Naive thymus-derived CD4-positive, alpha-beta T cell (primary cell): Measurements from ENCODE around the gene IL31. TPM values are rescaled to one million over a fixed set of nuclear protein-coding genes. Genes with fewer than 3 reads are reported as not detected.

Experiments used
- ATAC-seq: fragments of 150-1000 bp; cut with Tn5 transposase; 2 replicates; pipeline ENCODE4 v1.10.0; 2021; ENCODE audit warnings: mild to moderate bottlenecking, moderate library complexity
- CTCF ChIA-PET: fragments of 350-600 bp; sonication (Branson Sonifier 250); formaldehyde crosslinking; loops from one replicate; lab custom pipeline; 2021; ENCODE audit warnings: antibody characterized with exemption; lab: Charles Lee
- POLR2A ChIA-PET: fragments of 350-600 bp; sonication (Branson Sonifier 250); formaldehyde crosslinking; loops from one replicate; lab custom pipeline; 2021; ENCODE audit warnings: antibody characterized with exemption, inconsistent platforms; lab: Charles Lee
- DNase-seq, 9 donors: peaks; one replicate each; pipeline versions ENCODE4 v3.0.0 to v3.0.0-alpha.2; 2020 to 2022; ENCODE audit warnings: mixed read lengths in 1 of 9
- H3K27ac ChIP-seq: one replicate; pipeline ENCODE4 v1.7.0; 2013; ENCODE audit warnings: mild to moderate bottlenecking, low read depth, low read length, moderate library complexity
- H3K27me3 ChIP-seq, 2 donors: one replicate each; pipeline ENCODE4 v1.7.0; 2013; ENCODE audit warnings: low read length in 2 of 2, mild to moderate bottlenecking in 2 of 2, moderate library complexity in 2 of 2; ENCODE audit not compliant: control insufficient read depth in 2 of 2, insufficient read depth in 2 of 2
- H3K36me3 ChIP-seq, 3 experiments: 1 replicate in 2 of 3; 2 replicates in 1 of 3; pipeline ENCODE4 v1.7.0; 2013; ENCODE audit warnings: low read length in 3 of 3, mild to moderate bottlenecking in 3 of 3, moderate library complexity in 1 of 3; ENCODE audit not compliant: insufficient read depth in 3 of 3, control insufficient read depth in 2 of 3
- H3K4me1 ChIP-seq, 2 donors: one replicate each; pipeline ENCODE4 v1.7.0; 2013; ENCODE audit warnings: low read length in 2 of 2, mild to moderate bottlenecking in 2 of 2, moderate library complexity in 1 of 2; ENCODE audit not compliant: control insufficient read depth in 2 of 2, insufficient read depth in 2 of 2
- H3K4me3 ChIP-seq: 2 replicates; pipeline ENCODE4 v1.7.0; 2013; ENCODE audit warnings: mild to moderate bottlenecking, low read length
- H3K9me3 ChIP-seq, 3 experiments: 1 replicate in 2 of 3; 2 replicates in 1 of 3; pipeline ENCODE4 v1.7.0; 2013; ENCODE audit warnings: low read length in 3 of 3; ENCODE audit not compliant: control insufficient read depth in 2 of 3
- H3K27ac Mint-ChIP-seq, 9 donors: one replicate each; pipeline ENCODE4 v1.8.0; 2020 to 2022; ENCODE audit warnings: mixed read lengths in 9 of 9, mild to moderate bottlenecking in 8 of 9, moderate library complexity in 5 of 9, inconsistent platforms in 2 of 9
- H3K27me3 Mint-ChIP-seq, 5 donors: one replicate each; pipeline ENCODE4 v1.8.0; 2021 to 2022; ENCODE audit warnings: mixed read lengths in 5 of 5, mild to moderate bottlenecking in 1 of 5
- H3K36me3 Mint-ChIP-seq, 5 donors: one replicate each; pipeline ENCODE4 v1.8.0; 2020 to 2022; ENCODE audit warnings: mixed read lengths in 5 of 5, mild to moderate bottlenecking in 3 of 5, inconsistent platforms in 1 of 5
- H3K4me1 Mint-ChIP-seq, 7 donors: one replicate each; pipeline ENCODE4 v1.8.0; 2020 to 2022; ENCODE audit warnings: mixed read lengths in 7 of 7, mild to moderate bottlenecking in 3 of 7, inconsistent platforms in 1 of 7
- H3K4me3 Mint-ChIP-seq, 10 donors: one replicate each; pipeline ENCODE4 v1.8.0; 2020 to 2022; ENCODE audit warnings: mild to moderate bottlenecking in 10 of 10, mixed read lengths in 10 of 10, moderate library complexity in 6 of 10, inconsistent platforms in 2 of 10
- H3K9me3 Mint-ChIP-seq, 11 donors: one replicate each; pipeline ENCODE4 v1.8.0; 2020 to 2022; ENCODE audit warnings: mixed read lengths in 11 of 11, mild to moderate bottlenecking in 4 of 11, inconsistent platforms in 1 of 11, moderate library complexity in 1 of 11
- intact Hi-C, 2 donors: fragments of 100-400 bp; cut with micrococcal nuclease; formaldehyde crosslinking; loops; one replicate each; pipeline ENCODE4 v1.15.1; 2023
- polyA plus RNA-seq, 2 donors: library from polyadenylated mRNA; unstranded; fragments of 300-500 nt; fragmentation: Illumina TruSeq; gene quantifications; one replicate each; pipeline ENCODE4 v1.2.3, GENCODE V29; 2021
- total RNA-seq, 6 experiments: library from RNA in 5 of 6; stranded (reverse) in 5 of 6; gene quantifications; 1 replicate in 5 of 6; 2 replicates in 1 of 6; pipeline ENCODE4 v1.2.3 and lab custom pipeline; 2021 to 2026

Gene IL31
- total and polyA plus RNA-seq, 7 experiments from 2014 or later, result not detected

- Mint-ChIP-seq H3K4me3 (no peak overlapping the region), H3K9me3 (peaks cover 0 to 9% (median 3%) of the 10 kb centered on the region in 11 donors), H3K27ac (no peak overlapping the region), H3K36me3 (peaks cover 0 to 7% (median 5%) of the 10 kb centered on the region in 5 donors), H3K27me3 (peaks cover 0 to 24% (median 12%) of the 10 kb centered on the region in 5 donors), H3K4me1 (peaks cover 0 to 6% (median 4%) of the 10 kb centered on the region in 7 donors)
- CTCF ChIA-PET, result no interaction called here
- no peaks in the 10 kb centered on the region for H3K4me1 ChIP-seq
- H3K27me3 ChIP-seq, result peaks cover 0 to 3% of the 10 kb centered on the region in 2 donors
- POLR2A ChIA-PET, result no interaction called here
- intact Hi-C loops, result no loop called here
- no peaks in the 10 kb centered on the region for H3K36me3 ChIP-seq
- DNase-seq (no peak), ATAC-seq (no peak)
- no peak overlapping the region for H3K27ac ChIP-seq
- no peaks in the 10 kb centered on the region for H3K9me3 ChIP-seq
- no peak overlapping the region for H3K4me3 ChIP-seq
Measured at GRCh38 chr12:122194804-122195203, 20.8 kb upstream of the IL31 start.

- Histone ChIP-seq H3K4me1 (no peaks in the 10 kb centered on the region), H3K4me3 (no peak overlapping the region), H3K36me3 (no peaks in the 10 kb centered on the region), H3K27me3 (no peaks in the 10 kb centered on the region), H3K9me3 (no peaks in the 10 kb centered on the region), H3K27ac (no peak overlapping the region)
- DNase-seq (no peak), ATAC-seq (no peak)
- POLR2A ChIA-PET, result no interaction called here
- H3K9me3 Mint-ChIP-seq, result peaks cover 0 to 9% (median 3%) of the 10 kb centered on the region in 11 donors
- peaks cover 0 to 18% (median 2%) of the 10 kb centered on the region in 5 donors for H3K27me3 Mint-ChIP-seq
- no peak overlapping the region for H3K4me3 Mint-ChIP-seq
- H3K36me3 Mint-ChIP-seq, result peaks cover 0 to 7% (median 5%) of the 10 kb centered on the region in 5 donors
- H3K4me1 Mint-ChIP-seq, result peaks cover 0 to 6% (median 1%) of the 10 kb centered on the region in 7 donors
- no peak overlapping the region for H3K27ac Mint-ChIP-seq
- CTCF ChIA-PET, result no interaction called here
- intact Hi-C loops, result no loop called here
Measured at GRCh38 chr12:122192441-122192840, 18.4 kb upstream of the IL31 start.

GRCh38 chr12:122190842-122191668 is 17.0 kb upstream of the IL31 start:
- no peaks in the 10 kb centered on the region for H3K4me1 ChIP-seq
- ChIA-PET POLR2A (no interaction called here), CTCF (interaction anchor here (0.6 to 1.9 kb wide), 3 partner anchors 45 to 155 kb away, joined by 3 to 11 read pairs (median 6); no protein-coding TSS in a partner anchor)
- H3K4me3 ChIP-seq, result no peak overlapping the region
- H3K4me1 Mint-ChIP-seq, result peaks cover 0 to 6% (median 0%) of the 10 kb centered on the region in 7 donors
- H3K4me3 Mint-ChIP-seq, result no peak overlapping the region
- H3K36me3 Mint-ChIP-seq, result peaks cover 0 to 7% (median 5%) of the 10 kb centered on the region in 5 donors
- H3K27ac Mint-ChIP-seq, result no peak overlapping the region
- DNase-seq (peak in 8 of 9 donors; percentile 29 to 70 (median 55)), ATAC-seq (peak; percentile 89)
- H3K9me3 ChIP-seq, result no peaks in the 10 kb centered on the region
- H3K9me3 Mint-ChIP-seq, result peaks cover 0 to 8% (median 3%) of the 10 kb centered on the region in 11 donors
- peaks cover 0 to 12% (median 0%) of the 10 kb centered on the region in 5 donors for H3K27me3 Mint-ChIP-seq
- no peaks in the 10 kb centered on the region for H3K36me3 ChIP-seq
- no peak overlapping the region for H3K27ac ChIP-seq
- no peaks in the 10 kb centered on the region for H3K27me3 ChIP-seq
- intact Hi-C loops, result loop anchor here (1.0 to 2.0 kb wide), 5 partner anchors 30 to 274 kb away; no protein-coding TSS in a partner anchor

GRCh38 chr12:122189626-122190475 is 15.8 kb upstream of the IL31 start:
- Mint-ChIP-seq H3K27ac (no peak overlapping the region), H3K4me3 (no peak overlapping the region), H3K4me1 (peaks cover 0 to 7% (median 2%) of the 10 kb centered on the region in 7 donors), H3K9me3 (peaks cover 0 to 2% (median 0%) of the 10 kb centered on the region in 11 donors), H3K27me3 (peaks cover 0 to 6% (median 0%) of the 10 kb centered on the region in 5 donors), H3K36me3 (no peaks in the 10 kb centered on the region)
- H3K27me3 ChIP-seq, result no peaks in the 10 kb centered on the region
- H3K36me3 ChIP-seq, result no peaks in the 10 kb centered on the region
- no peak overlapping the region for H3K27ac ChIP-seq
- no peak overlapping the region for H3K4me3 ChIP-seq
- CTCF ChIA-PET, result interaction anchor here (1.9 kb wide), 1 partner anchor 136 kb away, joined by 11 read pairs; no protein-coding TSS in a partner anchor
- intact Hi-C loops, result loop anchor here (2.0 kb wide), 2 partner anchors 29 to 67 kb away; no protein-coding TSS in a partner anchor
- no peaks in the 10 kb centered on the region for H3K4me1 ChIP-seq
- no peak for ATAC-seq
- no peaks in the 10 kb centered on the region for H3K9me3 ChIP-seq
- no peak for DNase-seq
- POLR2A ChIA-PET, result no interaction called here

- intact Hi-C loops, result no loop called here
- no peak for DNase-seq
- CTCF ChIA-PET, result interaction anchor here (0.7 kb wide), 1 partner anchor 132 kb away, joined by 3 read pairs; no protein-coding TSS in a partner anchor
- H3K36me3 Mint-ChIP-seq, result no peaks in the 10 kb centered on the region
- peaks cover 0 to 18% (median 6%) of the 10 kb centered on the region in 7 donors for H3K4me1 Mint-ChIP-seq
- no peaks in the 10 kb centered on the region for H3K27me3 ChIP-seq
- no peaks in the 10 kb centered on the region for H3K9me3 ChIP-seq
- no peak overlapping the region for H3K4me3 Mint-ChIP-seq
- no peaks in the 10 kb centered on the region for H3K9me3 Mint-ChIP-seq
- POLR2A ChIA-PET, result no interaction called here
- peaks cover 0 to 20% (median 0%) of the 10 kb centered on the region in 5 donors for H3K27me3 Mint-ChIP-seq
- H3K4me1 ChIP-seq, result peaks cover 0 to 3% of the 10 kb centered on the region in 2 donors
- no peak overlapping the region for H3K27ac ChIP-seq
- ATAC-seq, result no peak
- H3K4me3 ChIP-seq, result no peak overlapping the region
- H3K27ac Mint-ChIP-seq, result no peak overlapping the region
- H3K36me3 ChIP-seq, result no peaks in the 10 kb centered on the region
Measured at GRCh38 chr12:122187466-122187865, 13.4 kb upstream of the IL31 start.

- Histone ChIP-seq H3K27me3 (no peaks in the 10 kb centered on the region), H3K9me3 (no peaks in the 10 kb centered on the region), H3K36me3 (no peaks in the 10 kb centered on the region), H3K4me3 (no peak overlapping the region), H3K4me1 (peaks cover 0 to 3% of the 10 kb centered on the region in 2 donors), H3K27ac (no peak overlapping the region)
- ChIA-PET POLR2A (no interaction called here), CTCF (interaction anchor here (0.6 kb wide), 1 partner anchor 1303 kb away, joined by 3 read pairs; no protein-coding TSS in a partner anchor)
- Mint-ChIP-seq H3K9me3 (no peaks in the 10 kb centered on the region), H3K27me3 (peaks cover 0 to 26% (median 0%) of the 10 kb centered on the region in 5 donors), H3K4me1 (peaks cover 0 to 13% (median 5%) of the 10 kb centered on the region in 7 donors), H3K36me3 (no peaks in the 10 kb centered on the region), H3K4me3 (no peak overlapping the region), H3K27ac (no peak overlapping the region)
- intact Hi-C loops, result no loop called here
- DNase-seq, result no peak
- no peak for ATAC-seq
Measured at GRCh38 chr12:122185494-122186082, 11.6 kb upstream of the IL31 start.
